ENCODE data around the gene KIF5A. TPM values are rescaled to one million over a fixed set of nuclear protein-coding genes. Genes with fewer than 3 reads are reported as not detected.

Gene KIF5A
- total and polyA plus RNA-seq, 4 donors = 0.05 to 0.34 (median 0.14) TPM

DNA sequence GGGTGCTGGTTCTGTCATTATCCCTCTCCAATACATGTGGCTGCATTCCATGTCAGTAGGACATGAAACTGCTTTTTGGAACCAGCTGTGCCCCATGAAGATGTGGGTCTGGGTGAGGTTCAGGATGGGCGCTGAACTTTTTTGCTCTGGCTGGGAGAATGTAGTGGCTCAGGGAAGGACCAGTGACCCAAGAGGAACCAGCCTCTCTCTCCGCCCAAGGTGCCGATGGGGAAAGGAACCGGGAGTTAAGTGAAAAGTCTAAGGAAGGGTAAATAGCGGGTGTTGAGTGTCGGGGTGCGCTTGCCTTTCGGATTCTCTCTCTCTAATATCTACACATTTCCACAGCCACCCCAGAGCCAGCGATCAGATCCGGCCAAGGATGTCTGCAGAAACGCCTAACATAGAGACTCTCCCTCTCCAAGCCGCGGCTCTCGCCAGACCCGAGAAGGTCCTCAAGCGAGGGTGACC is 69.2 kb downstream of the KIF5A start:
- H3K27ac ChIP-seq (ENCODE audit: low read depth in 1 of 2, low read length in 1 of 2) = no peak overlapping the region
- H3K4me3 ChIP-seq = no peak overlapping the region
- peaks cover 2 to 56% (median 39%) of the 10 kb centered on the region in 3 donors for H3K27me3 ChIP-seq (ENCODE audit: control insufficient read depth in 3 of 3, insufficient read depth in 3 of 3, low read length in 2 of 3)
- ATAC-seq (ENCODE audit: insufficient read depth, low FRiP score) (no peak), DNase-seq (no peak)
- H3K4me1 ChIP-seq (ENCODE audit: control insufficient read depth in 5 of 5, insufficient read depth in 5 of 5, low read length in 5 of 5) = peaks cover 0 to 13% (median 0%) of the 10 kb centered on the region in 5 donors
- H3K9ac ChIP-seq (ENCODE audit: insufficient read depth in 1 of 2, low read length in 2 of 2) = no peak overlapping the region
- H3K36me3 ChIP-seq (ENCODE audit: control insufficient read depth in 4 of 4, insufficient read depth in 4 of 4, low read length in 4 of 4) = peaks cover 0 to 12% (median 0%) of the 10 kb centered on the region in 4 donors
- WGBS, 2 donors = 49 to 50% methylated on average over 16 of the region's 16 CpGs
- no peaks in the 10 kb centered on the region for H3K9me3 ChIP-seq (ENCODE audit: control insufficient read depth in 4 of 4, insufficient read depth in 3 of 4, low read length in 3 of 4)
- no peak for TF ChIP-seq CTCF (IDR thresholded peaks at IDR 0.05; ENCODE audit: control extremely low read depth, extremely low read depth)

GRCh38 chr12:57619434-57620244 is 69.8 kb downstream of the KIF5A start:
- Histone ChIP-seq H3K4me1 (ENCODE audit: control insufficient read depth in 5 of 5, insufficient read depth in 5 of 5, low read length in 5 of 5) (peaks cover 0 to 13% (median 0%) of the 10 kb centered on the region in 5 donors), H3K27me3 (ENCODE audit: control insufficient read depth in 3 of 3, insufficient read depth in 3 of 3, low read length in 2 of 3) (peaks cover 2 to 61% (median 39%) of the 10 kb centered on the region in 3 donors), H3K27ac (ENCODE audit: low read depth in 1 of 2, low read length in 1 of 2) (no peak overlapping the region), H3K9me3 (ENCODE audit: control insufficient read depth in 4 of 4, insufficient read depth in 3 of 4, low read length in 3 of 4) (no peaks in the 10 kb centered on the region), H3K36me3 (ENCODE audit: control insufficient read depth in 4 of 4, insufficient read depth in 4 of 4, low read length in 4 of 4) (peaks cover 0 to 12% (median 0%) of the 10 kb centered on the region in 4 donors), H3K9ac (ENCODE audit: insufficient read depth in 1 of 2, low read length in 2 of 2) (no peak overlapping the region), H3K4me3 (no peak overlapping the region)
- peak in 1 of 3 donors; percentile 10 for DNase-seq
- WGBS, 2 donors = 20 to 26% methylated on average over 46 of the region's 46 CpGs
- no peak for TF ChIP-seq CTCF (IDR thresholded peaks at IDR 0.05; ENCODE audit: control extremely low read depth, extremely low read depth)
- no peak for ATAC-seq (ENCODE audit: insufficient read depth, low FRiP score)

DNA sequence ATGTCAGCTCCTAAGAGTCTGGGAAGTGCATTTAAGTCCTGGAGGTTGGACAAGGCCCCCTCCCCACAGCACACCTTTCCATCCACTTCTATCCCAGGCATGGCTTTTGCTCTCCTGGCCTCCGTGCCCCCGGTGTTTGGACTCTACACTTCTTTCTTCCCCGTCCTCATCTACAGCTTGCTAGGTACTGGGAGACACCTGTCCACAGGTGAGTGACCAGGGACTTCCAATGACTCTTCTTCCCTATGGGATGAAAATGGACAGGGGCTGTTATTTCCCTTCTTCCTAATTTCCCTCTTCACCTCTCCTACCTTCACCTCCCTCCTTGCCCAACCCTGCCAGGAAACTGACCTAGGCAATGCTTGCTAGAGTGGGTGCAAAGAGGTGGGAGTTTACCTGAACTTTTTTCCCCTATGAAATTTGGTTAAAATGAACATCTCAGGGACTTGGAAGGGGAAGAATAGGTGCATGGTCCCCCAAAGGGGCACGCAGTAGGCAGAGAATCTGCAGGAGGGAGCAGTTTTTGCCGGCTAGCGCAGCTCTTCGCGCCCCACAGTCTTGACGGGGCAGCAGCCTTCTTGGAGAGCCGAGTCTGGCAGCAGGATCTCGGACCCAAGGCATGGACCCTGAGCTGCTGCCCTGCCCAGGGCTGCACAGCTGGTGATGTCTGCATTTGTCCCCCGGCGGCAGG is 70.5 kb downstream of the KIF5A start:
- no peak overlapping the region for H3K27ac ChIP-seq (ENCODE audit: low read depth in 1 of 2, low read length in 1 of 2)
- H3K4me3 ChIP-seq = no peak overlapping the region
- DNase-seq (peak in 1 of 3 donors; percentile 9), ATAC-seq (ENCODE audit: insufficient read depth, low FRiP score) (no peak)
- H3K9ac ChIP-seq (ENCODE audit: insufficient read depth in 1 of 2, low read length in 2 of 2) = no peak overlapping the region
- TF ChIP-seq CTCF (IDR thresholded peaks at IDR 0.05; ENCODE audit: control extremely low read depth, extremely low read depth) = no peak
- 28 to 36% methylated on average over 13 of the region's 13 CpGs for WGBS, 2 donors
- peaks cover 0 to 13% (median 0%) of the 10 kb centered on the region in 5 donors for H3K4me1 ChIP-seq (ENCODE audit: control insufficient read depth in 5 of 5, insufficient read depth in 5 of 5, low read length in 5 of 5)
- H3K9me3 ChIP-seq (ENCODE audit: control insufficient read depth in 4 of 4, insufficient read depth in 3 of 4, low read length in 3 of 4) = no peaks in the 10 kb centered on the region
- peaks cover 2 to 67% (median 39%) of the 10 kb centered on the region in 3 donors for H3K27me3 ChIP-seq (ENCODE audit: control insufficient read depth in 3 of 3, insufficient read depth in 3 of 3, low read length in 2 of 3)
- peaks cover 0 to 12% (median 0%) of the 10 kb centered on the region in 4 donors for H3K36me3 ChIP-seq (ENCODE audit: control insufficient read depth in 4 of 4, insufficient read depth in 4 of 4, low read length in 4 of 4)

All from lung (tissue), 12 donors.